Stimulated activated CD4-positive, alpha-beta T cell treated with anti-CD3 and anti-CD28 coated beads, Interleukin-1b, Interleukin-23, amount 100 ng/mL, for 1 hour (primary cell): Measurements from ENCODE around the gene SPRED2.
A peak's percentile ranks its signal among the peaks of the same experiment; 100 is the strongest.

ENCODE experiments used
- DNase-seq, 2 donors: peaks; one replicate each; pipeline ENCODE4 v3.0.0-alpha.2; 2020; ENCODE audit warnings: low read depth in 2 of 2

Gene SPRED2

DNA sequence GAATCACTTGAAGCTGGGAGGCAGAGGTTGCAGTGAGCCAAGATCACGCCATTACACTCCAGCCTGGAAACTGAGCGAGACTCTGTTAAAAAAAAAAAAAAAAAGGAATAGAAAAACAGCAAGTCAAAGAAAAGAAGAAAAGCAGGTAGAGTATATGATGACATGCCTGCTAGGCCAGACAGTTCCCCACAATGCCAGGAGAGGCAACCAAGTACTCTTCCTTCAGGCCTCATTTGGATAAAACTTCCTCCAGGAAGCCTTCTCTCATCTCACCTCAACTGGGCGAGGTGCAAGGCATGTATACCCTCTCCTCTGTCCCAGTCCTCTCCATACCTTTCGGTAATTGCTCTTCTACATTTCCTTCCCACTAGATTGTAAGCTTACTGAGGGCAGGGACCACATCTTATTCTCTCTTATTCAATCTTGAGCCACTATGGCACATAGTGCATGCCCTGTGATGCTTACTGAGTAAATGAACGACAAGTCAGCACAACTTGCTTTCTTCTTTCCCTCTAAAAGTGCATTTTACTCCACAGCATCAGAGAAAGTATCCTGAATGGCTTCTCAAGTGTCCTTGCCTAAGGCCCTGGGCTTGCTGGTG lies 10.1 kb upstream of the SPRED2 start:
- no peak for DNase-seq

DNA sequence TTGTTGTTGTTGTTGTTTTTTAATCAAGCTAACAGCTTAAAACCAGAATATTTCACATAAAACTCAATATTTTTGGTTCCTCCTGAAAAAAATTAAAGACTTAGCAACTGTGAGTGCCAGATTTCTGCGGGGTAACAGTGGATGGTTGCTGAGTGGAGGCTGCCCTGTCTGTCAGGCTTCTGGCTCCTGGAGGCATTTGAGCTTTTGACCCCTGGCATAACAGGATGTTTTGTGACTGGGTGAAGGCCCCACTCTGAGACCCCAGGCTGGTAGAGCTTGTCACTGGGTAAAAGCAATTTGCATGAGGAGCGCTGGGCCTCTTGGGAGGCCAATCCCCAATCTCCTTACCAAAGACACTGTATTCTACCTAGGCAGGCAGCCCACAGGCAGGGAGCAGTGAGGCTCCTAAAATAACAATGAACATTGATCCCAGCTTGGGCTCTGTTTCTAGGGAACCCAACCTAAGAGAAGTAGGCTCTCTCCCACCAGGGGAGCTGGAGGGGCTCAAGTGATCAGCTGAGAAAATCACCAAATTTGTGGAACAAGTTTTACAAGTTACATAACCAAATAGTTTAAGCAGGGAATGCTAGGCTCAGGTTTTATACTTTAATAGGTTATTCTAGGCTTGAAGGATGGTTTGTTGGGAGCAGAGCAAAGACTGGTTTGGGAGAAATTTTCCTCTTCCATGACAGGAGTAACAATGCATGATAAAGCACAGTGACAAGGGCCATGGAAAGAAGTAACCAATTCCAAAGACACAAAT lies 5.9 kb upstream of the SPRED2 start:
- DNase-seq, result no peak

DNA sequence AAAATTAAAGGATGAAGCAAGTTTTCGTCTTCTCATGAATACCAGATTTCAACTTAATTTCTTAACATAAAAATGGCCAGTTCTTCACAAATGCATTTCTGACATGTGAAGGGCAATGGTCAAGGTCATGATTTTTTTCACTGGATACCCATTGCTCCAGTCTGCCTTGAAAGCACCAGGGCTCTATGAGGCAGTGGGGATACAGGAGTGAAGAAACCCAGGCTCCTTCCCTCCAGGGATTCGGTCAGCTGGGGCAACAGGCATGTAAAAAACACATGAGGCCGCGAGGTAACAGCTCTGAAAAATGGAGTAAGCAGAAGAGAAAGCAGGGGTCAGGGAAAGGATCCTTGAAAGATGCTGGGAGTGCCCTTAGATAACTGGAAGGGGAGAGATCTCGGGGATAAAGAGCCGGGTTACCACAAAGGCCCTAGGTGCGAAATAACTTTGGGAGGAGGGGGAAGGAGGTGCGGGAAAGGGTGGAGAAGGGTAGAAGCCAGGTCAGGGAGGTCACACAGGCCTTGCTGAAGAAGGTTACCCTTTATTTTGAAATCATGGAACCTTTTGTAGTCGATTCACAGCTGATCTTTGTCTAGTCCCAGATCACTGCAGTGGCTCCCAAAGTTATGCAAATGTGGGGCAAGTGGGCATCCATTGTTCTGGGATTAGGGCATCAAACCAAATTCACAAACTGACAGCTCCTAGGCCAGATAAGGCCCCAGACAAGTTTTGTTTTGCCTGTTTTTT lies 5.2 kb upstream of the SPRED2 start:
- no peak for DNase-seq

DNA sequence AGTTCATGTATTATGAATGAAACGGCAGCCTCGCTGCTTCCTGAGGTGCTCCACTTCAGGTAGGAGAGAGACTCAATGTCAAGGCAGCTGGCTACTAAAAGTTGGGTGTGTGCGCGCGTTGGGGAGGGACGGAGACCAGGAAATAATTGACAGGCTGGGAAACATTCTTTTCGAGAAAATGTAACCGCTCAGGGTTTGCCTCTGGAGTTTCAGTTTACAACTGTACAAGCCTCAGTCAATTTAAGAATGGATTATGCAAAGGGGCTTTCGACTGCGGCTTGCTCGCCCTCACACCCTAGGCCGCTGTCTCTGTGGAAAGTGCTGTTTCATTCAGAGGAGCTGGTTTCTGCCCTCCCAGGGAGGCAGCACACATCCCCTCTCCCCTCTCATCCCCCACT lies 4.4 kb upstream of the SPRED2 start:
- no peak for DNase-seq

DNA sequence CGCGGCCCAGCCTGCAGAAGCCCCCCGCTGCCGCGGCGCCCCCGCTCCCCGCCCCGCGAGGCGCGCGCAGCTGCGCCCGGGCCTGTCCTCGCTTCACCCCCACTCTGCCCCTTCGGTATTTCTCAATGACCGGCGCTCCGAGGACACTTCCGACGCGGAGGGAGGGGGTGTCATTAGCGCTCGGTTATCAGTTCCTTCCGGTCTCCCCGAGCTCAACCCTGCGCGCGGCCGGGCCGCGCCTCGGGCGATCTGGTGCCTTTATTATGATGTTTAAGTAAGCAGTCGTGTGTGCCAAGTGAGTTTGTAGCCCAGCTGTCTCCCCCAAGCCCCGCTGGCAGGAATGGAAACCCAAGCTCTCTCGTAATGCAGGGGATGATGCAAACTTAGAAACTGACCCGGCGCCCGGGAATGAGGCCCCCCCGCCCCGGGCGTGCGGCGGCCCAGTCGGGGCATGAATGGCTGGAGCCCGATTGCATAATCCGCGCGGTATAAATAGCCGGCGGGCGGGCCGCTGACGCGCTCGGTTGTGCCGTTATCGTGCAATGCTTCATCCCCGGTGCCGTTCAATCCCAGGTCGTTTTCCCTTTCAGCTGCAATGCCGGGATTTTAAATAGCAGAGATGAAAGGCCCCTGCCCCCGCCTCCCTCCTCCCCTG lies 3.9 kb upstream of the SPRED2 start:
- no peak for DNase-seq

DNA sequence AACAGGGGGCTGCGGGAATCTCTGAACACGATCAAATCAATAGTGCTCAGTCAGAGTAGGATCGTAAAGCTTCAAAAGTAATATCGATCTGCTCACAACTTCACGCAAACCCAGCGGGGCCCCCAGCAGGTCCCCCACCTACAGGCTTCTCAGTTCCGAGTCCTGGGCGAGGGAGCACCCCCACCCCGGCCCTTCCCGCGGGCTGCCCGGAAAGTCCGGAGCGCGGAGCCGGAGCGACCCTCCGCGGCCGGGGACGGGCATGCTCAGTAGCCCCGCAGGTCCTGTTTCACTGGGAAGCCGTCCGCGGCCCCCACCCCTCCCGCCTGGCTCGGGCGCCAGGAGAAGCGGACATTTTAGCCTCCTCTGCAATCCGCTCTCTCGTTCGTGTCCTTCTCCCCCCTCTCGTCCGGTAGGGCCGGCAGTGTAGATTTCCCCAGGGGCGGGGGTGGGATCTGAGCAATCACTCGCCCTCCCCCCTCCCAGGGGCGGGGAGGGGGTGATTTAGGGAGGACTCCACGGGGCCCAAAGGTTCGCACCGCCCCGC lies 3.3 kb upstream of the SPRED2 start:
- peak in 1 of 2 donors; percentile 28 for DNase-seq

DNA sequence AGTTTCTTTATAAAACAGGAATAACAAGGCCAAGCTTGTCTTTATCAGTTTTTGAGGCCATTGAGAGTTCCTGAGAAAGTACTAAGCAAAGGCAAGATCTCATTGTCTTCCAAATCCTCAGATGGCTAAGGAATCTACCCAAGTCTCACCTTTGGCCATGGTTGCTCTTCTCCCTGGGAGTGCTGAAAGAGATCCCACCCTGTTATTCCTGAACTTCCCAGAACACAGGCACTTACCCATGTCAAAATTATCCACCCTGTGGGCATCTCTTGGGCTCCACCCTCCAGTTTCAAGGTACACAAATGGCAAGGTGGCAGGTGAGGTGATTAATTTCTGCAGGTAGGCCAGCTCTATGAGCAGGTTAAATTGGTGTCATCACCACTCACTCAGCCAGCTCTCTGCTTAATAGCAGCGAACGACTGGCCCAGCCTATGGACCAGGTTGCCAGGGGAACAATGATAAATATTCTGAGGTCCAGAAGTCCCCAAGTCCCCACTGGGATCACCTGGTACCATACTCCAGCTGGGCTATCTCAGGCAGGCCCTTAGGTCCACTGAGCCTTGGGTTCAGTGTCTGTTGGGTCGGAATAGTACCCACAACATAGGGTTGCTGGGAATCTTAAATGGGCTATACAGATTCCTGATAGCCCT lies 2.3 kb upstream of the SPRED2 start:
- no peak for DNase-seq

DNA sequence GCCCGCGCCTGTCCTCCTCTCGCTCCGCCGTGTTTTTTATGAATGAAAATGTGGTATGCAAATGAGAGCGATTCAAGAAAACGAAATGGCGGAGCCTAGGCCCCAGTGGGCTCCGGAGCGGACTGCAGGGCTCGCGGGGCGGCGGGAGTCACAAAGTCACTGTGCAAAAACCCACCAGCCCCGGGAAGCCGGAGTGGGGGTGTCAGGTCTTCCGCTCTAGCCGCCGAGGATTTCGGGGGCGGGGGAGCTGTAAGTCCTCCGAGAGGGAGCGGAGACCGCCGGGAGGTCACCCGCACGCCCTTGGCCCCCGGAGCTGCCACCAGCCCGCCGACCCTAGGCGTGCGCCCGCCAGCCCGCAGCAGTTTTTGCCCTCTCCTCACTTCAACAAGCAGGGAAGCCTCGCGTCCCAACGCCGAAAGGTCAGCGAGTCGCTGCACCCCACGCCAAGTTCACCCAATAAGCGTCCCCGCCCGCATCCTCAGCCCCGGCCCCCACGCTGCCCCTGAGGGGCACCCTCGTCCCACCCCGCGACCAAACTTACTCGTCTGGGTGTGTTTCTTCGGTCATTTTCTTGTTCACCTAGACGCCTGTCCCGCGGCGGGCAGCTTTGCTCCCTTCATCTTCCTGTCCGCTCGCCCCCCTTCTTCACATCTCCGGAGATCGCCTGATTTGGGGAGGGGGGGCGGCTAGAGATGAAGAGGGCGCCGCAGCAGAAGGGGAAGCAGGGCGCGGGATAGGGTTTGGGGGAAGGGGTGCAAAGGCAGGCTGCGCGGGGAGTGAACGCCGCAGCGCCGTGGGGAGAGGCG lies 775 bp downstream of the SPRED2 start:
- DNase-seq, result no peak

DNA sequence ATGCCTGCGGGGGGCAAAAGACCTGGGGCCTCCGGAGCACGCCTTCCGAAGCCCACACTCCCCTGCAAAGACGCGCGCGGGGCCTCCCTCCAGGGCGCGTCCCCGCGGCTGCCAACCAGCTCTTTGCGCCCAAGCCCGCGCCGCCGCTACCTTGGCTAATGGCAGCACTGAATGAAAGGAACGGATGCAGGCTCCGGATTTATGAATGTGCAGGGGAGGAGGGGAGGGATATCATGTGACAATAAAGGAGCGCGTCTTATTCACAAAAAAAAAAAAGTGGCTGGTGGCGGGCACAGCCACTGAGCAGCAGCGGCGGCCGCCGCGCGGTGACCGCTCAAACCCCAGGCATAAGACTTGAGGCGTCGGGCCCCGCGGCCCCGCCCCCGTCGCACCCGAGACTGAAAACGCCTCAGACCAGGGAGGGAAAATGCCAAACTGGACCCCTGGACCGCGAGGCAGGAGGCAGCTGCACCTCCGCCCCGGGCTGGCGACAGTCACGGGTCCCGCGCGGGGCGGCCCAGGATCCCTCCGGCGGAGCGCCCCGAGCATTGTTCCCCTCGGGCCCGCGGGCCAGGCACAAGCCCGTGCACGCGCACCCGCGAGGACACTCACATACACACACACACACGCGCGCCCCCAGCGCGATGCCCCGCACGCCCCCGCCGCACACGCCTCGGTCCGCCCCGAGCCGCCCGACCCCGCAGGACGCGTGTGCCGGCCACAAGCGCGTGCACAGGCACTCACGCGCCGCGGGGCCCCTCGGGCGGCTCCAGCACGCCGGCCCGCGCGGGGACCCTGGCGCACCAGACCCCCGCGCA lies 1.6 kb downstream of the SPRED2 start:
- peak in 1 of 2 donors; percentile 28 for DNase-seq

DNA sequence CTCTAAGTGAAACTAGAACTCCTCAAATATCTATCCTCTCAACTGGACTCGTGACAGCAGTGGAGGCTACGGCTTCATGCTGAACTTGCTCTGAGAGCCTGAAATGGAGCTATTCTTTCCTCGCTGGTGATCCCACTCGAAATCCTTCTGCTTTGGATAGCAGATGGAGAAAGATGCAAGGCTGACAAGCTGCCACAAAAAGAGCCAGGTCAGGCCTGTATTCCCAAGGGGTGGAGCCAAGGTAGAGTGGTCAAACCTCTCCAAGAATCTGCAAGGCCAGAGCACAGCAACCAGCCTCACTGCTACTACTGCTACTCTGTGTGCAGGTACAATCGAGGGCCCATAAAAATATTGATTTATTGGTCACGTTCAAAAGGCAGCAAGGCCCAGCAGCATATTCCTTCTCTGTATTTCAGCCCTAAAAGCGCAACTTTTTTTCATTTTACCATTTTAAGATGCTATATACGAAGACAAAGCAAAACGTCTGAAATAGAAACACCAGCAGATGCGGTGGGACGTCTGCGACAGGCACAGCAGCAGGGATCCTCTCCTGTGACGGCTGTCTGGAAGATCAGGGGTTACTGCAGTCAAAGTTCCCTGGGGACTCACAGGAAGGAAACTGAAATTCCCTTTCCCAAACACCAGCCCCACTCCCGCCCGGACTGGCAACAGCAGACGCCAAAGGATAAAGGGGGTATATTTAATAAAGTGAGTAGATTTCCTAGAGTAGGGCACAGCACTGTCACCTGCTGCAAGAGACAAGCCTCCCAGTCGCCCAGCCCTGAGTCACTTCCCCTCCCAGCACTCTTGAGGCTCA lies 2.4 kb downstream of the SPRED2 start:
- no peak for DNase-seq

DNA sequence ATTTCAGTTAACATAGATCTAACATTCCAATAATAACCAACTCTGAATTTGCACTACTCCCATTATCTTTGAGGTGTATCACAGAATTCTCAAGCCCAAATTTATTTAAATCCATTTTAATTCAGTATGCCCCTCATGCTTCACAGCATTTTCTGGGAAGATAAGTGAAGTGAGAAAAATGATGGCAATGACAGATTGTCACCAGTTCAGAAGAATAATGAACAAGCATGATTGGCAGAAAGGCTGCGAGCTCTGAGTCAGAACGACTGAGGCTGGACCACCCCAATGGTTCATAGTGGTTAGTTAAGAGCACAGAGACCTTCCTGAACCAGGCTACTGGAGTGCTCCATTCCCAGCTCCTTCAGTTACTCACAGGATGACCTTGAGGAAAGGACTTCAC lies 4.9 kb downstream of the SPRED2 start:
- DNase-seq, result no peak

DNA sequence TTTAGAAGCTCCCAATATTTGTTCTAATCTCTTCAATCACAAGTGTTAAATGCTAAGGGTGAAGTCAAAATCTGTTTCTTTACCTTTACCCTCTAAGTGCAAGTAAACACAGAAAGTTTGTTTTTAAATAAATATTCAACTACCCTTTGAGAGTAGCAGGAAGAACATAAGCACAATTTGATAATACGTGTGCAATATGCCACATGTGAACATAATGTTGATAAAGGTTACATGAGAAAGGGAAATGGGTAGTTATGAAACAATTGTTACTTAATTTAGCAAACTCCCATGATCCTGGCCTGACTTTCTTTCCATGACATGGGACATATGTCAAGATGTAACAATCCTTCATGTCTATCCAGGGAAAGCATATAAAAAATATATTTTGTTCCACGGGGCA lies 7.1 kb downstream of the SPRED2 start:
- no peak for DNase-seq

DNA sequence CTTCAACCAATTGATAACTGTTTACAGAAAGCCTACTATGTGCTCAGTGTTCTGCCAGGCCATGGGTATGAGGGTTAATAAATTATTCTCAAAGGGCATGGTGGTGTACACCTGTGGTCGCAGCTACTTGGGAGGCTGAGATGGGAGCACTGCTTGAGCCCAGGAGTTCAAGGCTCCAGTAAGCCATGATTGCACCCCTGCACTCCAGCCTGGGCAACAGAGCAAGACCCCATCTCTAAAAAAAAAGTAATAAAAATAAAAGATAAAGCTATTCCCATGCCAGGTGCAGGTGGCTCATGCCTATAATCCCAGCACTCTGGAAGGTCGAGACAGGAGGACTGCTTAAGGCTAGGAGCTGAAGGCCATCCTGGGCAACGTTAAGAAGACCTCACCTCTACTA lies 8.0 kb downstream of the SPRED2 start:
- DNase-seq, result no peak

DNA sequence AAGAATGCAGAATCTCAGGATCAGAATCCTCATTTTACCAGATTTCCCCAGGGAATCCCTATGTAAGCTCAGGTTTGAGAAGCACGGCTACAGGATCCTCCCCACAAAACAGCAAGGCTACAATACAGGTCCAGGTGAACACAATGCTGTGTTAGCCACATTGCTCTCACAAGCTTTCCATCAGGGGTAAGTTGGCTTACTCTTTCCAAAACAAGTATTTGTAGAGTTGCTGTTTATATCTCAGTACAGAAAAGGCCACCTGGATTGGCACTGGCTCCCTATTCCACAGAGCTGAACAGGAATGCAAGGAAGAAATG lies 11.0 kb downstream of the SPRED2 start:
- DNase-seq, result no peak

DNA sequence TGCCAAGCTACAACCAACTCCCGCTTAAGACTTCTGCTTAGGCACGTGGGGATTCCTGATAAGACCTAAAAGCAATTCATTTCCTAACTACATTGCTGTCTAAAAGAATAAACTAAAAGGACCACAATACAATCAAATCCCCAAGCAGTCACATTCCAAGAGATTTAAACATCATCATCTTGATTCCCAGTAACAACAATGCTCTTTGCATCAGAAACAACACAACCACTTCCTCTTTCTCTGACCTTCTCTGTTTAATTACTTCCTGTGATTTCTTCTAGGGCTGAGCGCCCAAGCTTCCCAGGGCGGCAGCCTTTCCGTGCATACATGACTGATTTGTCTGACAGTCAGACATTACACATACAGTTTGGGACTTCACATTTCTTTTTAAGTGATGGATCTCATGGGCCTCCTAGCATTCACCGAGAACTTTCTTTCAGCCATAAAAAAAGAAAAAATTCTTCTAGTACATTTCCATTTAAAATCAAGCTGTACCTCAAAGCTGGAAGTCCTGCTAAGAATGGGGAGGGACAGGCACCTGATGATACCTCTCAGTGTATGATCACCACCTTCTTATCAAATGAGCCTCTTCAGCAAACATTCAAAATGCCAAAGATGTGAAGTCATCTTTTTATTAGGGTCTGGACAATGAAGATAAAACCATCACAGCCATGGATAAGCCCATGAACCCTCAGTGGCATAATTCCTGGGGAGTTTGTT lies 11.5 kb downstream of the SPRED2 start:
- no peak for DNase-seq

DNA sequence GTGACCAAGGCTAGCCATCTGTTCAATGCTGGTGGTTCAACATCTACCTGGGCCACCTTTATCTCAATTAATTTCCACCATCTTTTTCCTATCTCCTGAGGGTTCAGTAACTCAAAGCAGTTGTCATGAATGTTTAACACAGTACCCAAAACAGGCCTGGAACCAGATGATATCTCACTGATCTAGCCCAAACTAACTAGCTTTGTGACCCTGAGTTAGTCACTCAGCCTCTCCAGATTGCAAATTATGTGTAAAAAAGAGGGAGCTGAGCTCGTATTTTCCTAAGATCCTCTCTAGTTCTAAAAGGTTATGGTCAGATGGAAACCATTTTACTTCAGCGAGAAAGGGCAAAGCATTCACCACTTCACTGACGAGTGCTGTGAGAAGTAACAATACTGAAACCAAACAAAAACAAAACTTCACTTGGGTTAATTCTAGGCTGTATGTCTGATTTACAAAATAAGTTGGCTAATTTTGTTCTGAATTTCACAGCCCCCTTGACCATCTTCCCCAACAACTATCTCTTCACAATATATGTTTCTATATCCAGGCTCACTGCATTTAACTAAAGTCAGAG lies 14.8 kb downstream of the SPRED2 start:
- no peak for DNase-seq

DNA sequence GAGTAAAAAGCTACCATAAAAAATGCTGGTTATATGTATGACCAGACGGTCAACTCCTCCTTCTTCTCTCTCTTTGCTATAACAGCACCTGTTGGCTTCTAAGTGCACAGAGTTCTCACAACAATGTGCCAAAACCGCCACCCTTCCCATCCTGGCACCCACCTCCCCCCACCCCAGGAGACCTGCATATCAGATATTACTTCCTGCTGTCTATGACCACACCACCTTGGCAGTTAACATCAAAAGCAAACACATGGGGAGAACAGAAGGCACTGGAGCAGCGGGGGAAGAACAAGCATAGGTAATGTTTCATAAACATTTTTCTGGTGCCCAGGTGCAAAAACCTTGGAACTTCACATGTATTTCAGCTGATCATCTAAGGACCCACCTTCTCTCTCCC lies 15.5 kb downstream of the SPRED2 start:
- DNase-seq, result no peak

DNA sequence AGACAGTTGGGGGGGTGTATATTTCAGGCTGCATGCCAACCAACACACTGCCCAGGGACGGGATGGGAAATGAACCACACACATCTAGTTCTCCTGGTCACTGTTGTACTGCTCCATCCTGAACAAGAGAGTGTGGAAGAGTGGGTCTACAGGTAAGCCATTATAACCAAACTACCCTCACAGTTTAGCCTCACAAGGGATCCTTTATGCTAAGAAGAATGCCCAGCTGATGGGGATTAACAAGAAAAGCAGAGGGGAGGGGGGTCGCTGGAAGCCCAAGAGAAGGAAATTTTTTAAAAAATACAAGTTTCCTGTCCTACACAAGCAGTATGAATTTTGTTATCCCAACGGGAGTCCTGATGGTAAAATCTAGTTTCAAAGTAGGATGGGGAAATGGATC lies 16.1 kb downstream of the SPRED2 start:
- no peak for DNase-seq
